Lung microvascular endothelial cell (primary cell): ENCODE results near the gene REV1. TPM values are rescaled to one million over a fixed set of nuclear protein-coding genes. Genes with fewer than 3 reads are reported as not detected.
"Not testable (repeated sequence)": the region's sequence is repeated elsewhere in the genome, so short reads cannot be mapped to it uniquely, and the experiment has no call there.

Experiments used
- DNase-seq, 2 donors: peaks; one replicate each; pipeline versions ENCODE4 v3.0.0 to v3.0.0-alpha.2; 2010; ENCODE audit warnings: low read depth in 2 of 2
- total RNA-seq: library from RNA; depleted of rRNA; stranded (reverse); fragments of >200 nt; gene quantifications from 2 replicates; pipeline ENCODE4 v1.2.1, GENCODE V29; 2014

The REV1 gene
- total RNA-seq, 1 donor from 2014 or later, result 33.3 TPM

DNA sequence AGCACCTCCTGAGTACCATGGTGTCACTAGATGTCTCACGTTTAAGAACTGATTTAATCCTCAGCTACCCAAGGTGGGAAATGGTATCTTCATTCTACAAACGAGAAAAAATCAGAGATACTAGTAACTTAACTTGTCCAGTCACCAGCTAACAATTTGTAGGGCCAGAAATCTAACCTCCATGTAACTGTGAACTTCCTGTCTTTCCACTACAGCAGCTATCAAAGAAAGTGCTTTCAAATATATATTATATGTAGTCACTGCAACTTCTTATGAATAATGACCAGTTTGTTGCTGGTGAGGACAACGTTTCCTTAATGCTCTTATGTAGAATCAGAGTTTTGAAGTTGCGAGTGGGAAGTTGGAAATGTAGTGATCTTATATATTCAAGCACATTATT is 1.9 kb downstream of the REV1 start:
- DNase-seq, result peak in 1 of 2 donors; percentile 58

DNA sequence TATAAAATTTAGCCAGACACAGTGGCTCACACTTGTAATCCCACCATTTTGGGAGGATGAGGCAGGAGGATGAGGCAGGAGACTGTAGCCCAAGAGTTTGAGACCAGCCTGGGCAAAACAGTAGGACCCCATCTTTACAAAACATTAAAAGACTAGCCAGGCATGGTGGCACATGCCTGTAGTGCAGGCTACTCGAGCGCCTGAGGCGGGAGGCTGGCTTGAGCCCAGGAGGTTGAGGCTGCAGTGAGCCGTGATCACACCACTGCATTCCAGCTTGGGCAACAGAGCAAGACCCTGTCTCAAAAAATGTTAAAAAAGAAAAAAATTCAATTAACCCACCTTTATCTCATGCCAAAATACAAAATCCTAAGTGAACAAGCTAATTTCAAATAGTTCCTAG is 4.0 kb downstream of the REV1 start:
- no peak for DNase-seq

DNA sequence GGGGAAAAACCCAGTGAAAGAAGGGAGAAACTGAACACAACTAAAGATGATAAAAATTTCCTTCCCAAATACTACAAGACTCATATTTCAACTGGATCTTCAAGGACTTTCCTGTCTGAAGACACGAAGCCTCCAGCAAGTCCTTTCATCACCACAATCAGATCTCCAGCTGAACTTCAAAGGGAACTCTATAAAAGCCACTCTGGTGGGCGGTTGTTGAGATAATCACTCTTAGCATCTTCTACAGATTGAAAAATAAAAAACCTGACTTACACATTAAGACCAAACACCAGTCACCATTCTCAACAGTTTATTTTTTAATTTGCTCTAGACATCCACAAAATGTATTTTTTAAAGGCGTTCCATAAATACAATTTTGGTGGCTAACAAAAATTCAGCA is 4.4 kb downstream of the REV1 start:
- DNase-seq, result no peak

DNA sequence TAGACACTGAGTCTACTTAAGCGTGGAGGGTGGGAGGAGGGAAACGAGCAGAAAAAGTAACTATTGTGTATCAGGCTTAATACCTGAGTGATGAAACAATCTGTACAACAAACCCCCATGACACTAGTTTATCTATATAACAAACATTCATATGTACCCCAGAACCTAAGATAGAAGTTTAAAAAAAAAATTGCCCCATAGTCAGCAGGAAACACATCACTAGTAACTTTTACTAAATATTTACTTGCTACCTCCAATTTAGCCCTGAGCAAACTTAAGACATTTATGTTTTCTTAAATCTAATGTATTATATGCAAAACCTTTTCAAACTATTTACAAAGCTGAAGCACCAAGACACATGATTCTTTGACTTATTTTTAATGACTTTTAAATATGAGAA is 5.6 kb downstream of the REV1 start:
- DNase-seq, result no peak

DNA sequence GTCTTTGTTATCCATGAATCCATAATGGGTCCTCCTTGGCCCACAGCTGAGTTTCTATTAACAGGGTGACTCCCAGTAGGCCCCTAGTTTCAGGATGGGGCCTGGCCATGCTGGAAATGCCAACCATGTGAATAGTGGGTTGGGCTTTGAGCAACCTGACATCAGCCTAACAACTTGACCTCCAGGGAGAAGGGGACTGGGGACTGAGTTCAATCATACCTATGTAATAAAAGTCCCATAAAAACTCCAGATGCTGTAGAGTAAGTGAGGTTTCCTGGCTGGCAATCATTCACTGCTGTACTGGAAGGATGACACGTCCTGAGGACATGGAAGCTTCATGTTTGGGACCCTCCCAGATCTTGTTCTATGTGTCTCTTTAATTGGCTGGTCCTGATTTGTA is 7.9 kb downstream of the REV1 start:
- DNase-seq, result peak; percentile 36 to 49

DNA sequence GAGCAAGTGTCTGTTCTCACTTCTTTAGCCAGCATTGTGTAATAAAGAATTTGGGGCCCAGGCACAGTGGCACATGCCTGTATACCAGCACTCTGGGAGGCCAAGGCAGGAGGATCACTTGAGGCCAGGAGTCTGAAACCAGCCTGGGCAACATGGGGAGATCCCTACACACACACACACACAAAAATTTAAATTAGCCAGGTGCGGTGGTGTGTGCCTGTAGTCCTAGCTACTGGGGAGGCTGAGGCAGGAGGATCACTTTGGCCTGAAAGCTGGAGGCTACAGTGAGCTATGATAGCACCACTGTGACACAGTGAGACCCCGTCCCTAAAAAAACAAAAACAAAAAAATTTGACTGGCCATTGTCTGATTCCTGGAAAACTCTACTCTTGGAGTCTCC is 8.3 kb downstream of the REV1 start:
- DNase-seq, result no peak

DNA sequence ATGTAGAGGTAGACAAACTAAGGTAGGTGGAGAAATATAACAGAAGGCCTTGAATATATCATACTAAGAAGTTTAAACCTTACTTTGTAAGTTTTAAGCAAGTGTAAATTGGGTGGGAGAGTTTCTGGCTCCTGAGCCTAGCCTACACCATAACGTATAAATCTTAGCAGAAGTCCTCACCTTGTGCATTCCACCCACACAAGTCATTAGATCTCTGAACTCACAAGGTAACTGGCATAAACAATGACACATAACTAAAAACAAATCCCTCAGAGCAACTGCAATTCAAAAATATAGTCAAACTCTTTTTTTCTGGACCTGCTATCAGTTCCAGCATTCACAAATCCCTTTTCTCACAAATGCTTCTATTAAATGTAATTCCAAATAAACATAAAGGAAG is 9.4 kb downstream of the REV1 start:
- peak in 1 of 2 donors; percentile 31 for DNase-seq

DNA sequence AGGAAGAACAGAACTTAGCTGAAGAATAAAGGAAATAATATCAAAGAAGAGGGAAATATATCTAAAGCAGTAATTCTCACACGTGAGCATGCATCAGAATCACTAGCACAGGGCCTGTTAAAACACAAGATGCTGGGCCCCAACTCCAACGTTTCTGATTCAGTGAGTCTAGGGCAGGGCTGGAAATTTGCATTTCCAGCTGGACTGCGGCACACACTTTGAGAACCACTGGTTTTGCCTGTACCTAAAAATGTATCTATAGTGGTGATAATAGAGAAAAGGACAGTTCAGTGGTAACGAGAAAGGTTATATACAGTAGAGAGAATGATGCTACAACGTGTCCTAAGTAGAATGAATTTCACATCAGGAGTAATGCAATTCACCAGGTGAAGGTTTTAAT is 11.2 kb downstream of the REV1 start:
- no peak for DNase-seq

DNA sequence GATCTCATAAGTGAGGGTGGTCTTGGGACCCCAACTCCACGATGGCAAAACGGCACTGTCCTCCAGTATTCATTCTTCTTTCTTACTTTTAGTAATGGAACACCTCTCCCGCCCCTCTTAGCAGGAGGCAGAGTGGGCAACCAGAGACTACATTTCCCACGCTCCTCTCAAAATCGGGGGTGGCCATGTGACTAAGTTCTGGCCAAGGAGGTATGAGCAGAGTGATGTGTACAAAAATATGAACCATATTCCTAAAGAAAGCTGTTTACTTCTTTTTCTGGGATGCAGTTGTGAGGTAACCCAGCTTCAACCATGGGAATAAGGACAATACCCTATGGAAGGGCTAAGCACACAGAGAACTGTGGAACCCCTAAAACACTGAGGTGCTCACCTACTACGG is 12.8 kb downstream of the REV1 start:
- no peak for DNase-seq

DNA sequence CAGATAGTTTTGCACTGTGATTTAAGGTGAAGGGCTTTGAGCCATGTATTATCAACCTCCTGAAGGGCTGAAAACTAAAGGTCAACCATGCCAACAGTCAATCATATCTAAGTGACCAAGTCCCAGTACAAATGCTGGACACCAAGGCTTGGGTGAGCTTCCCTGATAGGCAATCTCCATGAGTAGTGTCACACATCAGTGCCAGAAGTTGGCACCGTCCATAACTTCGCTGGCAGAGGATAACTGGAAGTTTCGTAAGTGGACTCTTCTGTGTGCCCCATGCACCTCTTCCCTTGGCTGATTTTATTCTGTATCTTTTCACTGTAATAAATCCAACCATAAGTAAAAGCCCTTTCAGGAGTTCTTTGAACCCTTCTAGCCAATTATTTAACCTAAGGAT is 13.2 kb downstream of the REV1 start:
- DNase-seq, result no peak

DNA sequence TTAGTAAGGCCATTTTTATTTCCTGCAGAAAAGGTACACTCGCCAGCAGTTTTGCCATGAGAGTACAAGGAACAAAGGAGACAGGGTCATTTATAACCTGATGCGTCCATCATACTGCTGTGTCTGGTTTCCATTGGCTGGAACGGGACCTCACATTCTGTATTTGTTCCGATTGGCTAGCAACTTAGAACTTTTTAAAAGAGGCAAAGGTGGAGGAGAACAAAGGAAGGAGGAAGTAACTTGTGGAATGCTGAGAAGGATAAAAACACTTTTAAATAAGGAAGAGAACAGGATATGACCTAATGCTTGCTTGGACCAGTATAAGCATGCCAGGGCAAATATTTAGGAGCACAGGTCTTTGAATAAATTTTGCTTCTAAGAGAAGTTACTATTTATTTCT is 14.7 kb downstream of the REV1 start:
- DNase-seq, result peak; percentile 18 to 39

DNA sequence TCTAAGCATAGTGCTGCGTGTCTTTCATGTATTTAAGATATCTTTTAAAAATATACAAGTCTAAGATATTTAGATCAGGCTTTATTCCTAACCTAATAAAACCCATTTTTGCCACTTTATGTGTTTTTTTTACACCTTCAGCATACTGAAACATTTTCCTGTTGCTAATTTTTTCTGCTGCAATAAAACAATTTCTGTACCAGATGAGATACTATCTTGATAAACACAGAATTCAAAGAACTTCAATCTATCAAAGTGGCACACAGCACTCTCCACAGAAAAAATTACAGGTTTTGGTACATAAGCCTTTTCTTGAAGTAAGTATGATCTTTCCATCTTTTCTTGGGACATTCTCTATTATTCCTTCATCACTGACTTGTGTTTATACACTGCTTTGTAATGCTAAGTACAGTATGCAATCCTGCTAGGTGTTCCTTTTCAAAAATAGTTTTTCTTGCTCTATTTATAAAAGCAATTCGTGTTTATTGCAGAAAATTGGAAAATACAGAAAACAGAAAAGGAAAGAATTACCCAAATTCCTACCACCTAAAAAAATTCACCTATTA is 16.2 kb downstream of the REV1 start:
- no peak for DNase-seq

DNA sequence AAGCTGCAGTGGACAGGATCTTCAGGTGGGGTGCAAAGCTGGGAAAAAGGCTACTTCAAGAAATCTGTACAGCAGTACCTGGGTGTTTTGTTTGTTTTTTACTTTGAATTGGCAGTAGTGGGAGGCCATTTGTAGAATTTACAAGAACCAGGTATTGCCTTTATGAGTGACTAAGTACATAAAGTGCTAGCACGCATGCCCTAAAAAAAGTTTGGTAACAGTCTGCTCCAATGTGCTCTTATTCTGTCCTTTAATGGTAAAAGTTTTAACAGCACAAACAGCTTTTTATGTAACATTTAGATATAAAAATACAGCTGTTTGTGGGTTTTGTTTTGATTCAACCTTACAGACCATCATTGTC is 17.2 kb downstream of the REV1 start:
- no peak for DNase-seq

DNA sequence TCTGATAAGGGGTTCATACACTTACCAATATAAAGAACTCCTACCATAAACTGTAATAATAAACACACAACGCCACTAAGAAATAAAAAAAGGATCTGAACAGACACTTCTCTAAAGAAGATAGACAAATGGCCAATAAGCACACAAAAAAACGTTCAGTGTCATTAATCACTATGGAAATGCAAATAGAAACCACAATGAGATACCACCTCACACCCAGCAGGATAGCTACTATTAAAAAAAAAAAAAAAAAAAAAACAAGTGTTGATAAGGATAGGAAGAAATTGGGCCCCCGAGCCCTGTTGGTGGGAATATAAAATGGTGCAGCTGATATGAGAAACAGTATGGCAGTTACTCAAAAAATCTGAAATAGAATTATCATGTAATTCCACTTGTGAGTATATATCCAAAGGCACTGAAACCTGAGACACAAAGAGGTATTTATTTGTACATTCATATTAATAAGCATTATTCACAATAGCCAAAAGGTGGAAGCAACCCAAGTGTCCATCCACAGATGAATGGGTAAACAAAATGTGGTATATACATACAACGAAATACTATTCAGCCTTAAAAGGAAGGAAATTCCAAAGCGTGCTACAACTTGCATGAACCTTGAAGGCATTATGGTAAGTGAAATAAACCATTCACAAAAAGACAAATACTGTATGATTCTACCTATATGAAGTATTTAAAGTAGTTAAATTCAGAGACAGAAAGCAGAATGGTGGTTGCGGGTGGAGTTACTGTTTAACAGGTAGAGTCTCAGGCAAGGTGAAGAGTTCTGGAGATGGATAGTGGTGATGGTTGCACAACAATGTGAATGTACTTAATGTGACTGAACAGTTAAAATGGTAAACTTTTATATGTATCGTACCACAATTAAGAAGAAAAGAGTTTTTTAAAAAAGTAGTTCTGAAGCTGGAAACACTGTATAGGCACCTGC is 17.9 kb downstream of the REV1 start:
- DNase-seq, result no peak

DNA sequence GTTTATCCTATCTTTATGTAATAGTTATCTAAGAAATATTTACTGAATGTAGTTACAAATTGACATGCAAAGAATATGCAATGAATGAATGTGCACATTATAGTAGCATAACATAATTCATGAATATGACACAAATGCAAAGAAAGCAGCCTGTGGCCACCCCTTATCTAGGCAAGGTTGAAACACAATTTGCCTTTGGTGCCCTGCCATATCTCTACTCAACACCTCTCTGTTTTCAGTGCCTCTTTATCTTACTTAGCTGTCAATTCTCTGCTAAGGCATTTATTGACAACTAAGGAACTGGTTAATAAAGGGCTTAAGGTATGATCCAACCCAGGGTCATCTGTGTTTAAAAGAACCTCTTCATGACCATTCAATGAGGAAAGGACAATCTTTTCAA is 18.9 kb downstream of the REV1 start:
- DNase-seq, result no peak

DNA sequence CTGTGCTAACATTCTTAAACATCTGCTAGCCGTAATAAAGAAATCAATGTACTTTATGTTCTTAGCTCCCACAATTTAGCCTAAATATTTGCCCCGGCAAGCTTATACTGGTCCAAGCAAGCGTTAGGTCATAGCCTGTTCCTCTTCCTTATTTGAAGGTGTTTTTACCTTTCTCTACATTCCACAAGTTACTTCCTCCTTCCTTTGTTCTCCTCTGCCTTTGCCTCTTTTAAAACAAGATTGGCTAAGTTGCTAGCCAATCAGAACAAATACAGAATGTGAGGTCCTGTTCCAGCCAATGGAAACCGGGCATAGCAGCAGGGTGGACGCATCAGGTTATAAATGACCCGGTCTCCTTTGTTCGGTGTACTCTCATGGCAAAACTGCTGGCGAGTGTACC is 19.4 kb downstream of the REV1 start:
- not testable (repeated sequence) for DNase-seq

DNA sequence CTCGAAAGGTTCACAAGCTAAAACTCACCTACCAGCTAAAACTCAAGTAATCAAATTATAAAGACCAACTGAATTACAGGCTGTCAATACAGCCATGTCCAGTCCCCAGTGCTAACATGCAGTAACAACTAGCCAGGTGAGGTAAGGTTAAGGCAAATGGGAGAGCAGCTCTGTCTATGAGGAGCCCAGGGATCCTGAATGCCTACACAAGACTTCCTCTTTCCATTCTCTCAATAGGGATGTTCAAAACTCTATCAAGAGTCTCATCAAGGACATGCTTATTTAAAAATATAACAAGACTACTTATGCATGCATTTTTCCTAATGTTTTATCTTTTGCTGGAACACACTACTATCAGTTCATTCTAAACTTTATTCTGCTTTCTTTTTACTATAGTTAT is 20.4 kb downstream of the REV1 start:
- DNase-seq, result no peak

DNA sequence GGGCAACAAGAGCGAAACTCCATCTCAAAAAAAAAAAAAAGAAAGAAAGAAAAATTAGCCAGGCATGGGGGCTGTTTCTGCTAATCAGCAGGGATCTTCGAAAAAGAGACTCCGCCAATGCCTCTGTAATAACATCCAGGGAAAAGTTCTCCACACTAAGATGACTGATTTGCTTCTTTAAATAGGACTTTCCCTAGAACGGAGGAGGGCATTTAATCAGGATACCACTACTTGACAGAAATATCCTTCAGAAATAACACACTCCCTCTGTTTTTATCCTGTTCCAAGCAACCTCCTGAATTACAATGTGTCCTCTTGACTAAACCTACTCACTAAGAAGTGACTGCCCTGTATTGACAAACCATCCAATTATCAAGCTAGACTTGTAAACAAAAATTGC is 21.7 kb downstream of the REV1 start:
- no peak for DNase-seq

DNA sequence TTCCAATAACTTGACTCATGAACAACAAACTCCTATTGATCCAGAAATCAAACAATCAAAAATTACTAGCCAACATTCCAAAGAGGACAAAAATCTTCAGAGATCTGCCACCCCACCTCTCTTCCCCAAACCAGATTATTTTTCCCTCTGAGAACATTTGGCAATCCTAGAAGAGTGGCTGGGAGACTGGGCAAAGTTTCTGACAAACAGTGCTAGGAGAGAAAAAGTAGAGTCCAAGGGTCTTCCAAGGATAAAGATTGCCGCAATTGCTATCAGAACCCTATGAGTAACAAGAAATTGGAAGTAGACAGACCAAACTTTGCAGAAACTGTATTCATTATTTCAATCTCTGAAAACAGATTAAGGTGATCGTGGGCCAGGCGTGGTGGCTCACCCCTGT is 22.4 kb downstream of the REV1 start:
- DNase-seq, result no peak

DNA sequence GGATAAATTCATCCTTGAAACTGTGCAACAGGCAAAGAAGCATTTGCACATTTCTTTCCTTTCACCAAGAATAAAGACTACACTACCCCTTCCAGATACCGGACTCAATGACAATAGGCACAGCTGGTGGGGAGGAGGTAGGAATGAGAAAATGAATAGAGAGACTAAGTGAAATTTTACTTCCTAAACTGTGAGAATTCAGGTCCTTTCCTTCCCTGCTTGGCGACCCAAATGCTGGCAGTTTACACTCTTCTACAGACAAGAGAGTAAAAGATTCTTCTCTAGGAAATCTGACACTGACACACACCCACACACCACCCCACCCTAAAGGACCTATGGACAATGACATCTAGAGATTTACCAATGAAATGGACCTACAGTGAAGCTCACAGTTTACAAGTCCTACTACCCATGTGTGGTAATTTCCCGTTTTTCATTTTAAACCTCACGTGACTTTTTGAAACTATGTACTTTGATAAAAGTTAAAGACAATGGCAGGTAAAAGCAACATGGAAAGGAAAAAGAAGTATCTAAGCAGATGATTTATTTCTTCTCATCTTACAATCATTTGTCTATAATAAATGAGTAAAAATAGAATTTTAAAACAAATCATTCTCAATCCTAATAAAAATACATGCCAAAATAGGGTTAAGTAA is 27.9 kb downstream of the REV1 start:
- DNase-seq, result no peak

DNA sequence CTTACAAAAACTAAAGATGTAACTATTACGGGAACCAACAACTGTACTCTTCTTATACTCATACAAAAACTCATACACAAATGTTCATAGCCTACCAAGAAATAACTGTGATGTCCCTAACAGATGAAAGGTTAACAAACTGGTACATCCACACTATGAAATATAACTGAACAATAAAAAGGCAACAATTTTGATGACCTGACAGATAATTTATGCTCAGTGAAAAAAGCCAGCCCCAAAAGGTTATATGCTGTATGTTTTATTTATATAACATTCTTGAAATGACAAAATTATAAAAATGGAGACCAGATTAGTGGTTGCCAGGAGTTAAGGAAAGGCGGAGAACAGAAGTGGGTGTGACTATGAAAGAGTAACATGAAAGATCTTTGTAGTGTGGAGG is 31.3 kb downstream of the REV1 start:
- no peak for DNase-seq

DNA sequence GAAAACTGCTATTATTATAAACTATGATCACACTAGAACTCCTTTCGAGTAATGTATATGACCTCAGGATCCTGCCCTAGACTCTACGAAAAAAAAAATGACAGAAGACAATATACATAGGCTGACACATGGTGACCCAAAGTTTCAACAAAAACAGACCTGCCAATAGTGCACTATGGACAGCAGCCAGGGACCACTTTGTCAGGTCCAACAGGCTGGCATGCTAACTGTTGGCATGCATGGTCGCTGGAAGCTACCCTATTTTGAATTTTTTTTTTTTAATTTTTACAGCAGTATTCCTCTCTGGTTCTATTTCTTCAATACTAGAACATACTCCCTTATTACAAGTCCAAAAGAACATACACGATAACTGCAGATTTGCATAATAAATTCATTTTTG is 38.1 kb downstream of the REV1 start:
- no peak for DNase-seq

DNA sequence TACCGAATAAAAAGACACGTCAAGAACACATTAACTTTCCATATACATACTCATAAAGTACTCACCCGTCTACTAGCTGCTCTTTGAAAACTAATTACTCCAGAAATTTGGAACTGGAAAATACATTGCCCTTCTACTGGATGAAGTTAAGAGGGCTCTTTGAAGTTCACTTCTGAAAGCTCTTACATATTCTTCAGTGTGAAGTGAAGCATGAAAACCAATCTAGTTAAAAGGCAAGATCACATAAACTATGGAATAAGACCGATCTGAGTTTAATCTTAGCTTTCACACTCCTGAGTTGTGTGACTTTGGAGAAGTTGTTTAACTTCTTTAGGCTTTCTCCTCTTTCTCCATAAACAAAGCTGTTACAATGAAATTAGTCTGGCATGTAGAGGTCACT is 38.5 kb downstream of the REV1 start:
- no peak for DNase-seq
